Right cardiac atrium (tissue), 5 donors: ENCODE data around the gene ABCA9. TPM values are rescaled to one million over a fixed set of nuclear protein-coding genes. Genes with fewer than 3 reads are reported as not detected.
"Not testable (repeated sequence)": the region's sequence is repeated elsewhere in the genome, so short reads cannot be mapped to it uniquely, and the experiment has no call there.

Experiments used
- ATAC-seq, 2 donors: fragments of 200-7000 bp; cut with Tn5 transposase; one replicate each; pipeline versions ENCODE4 v1.8.0 to v1.9.1; 2020; ENCODE audit warnings: moderate library complexity in 2 of 2, mild to moderate bottlenecking in 1 of 2
- DNase-seq, 3 donors: peaks; one replicate each; pipeline ENCODE4 v3.0.0-alpha.2; 2020
- H3K27ac ChIP-seq: one replicate; pipeline ENCODE4 v1.5.1; 2013; ENCODE audit warnings: mild to moderate bottlenecking, low read length, control low read depth, moderate library complexity
- H3K27me3 ChIP-seq: one replicate; pipeline ENCODE4 v1.6.1; 2013; ENCODE audit not compliant: control insufficient read depth, insufficient read depth
- H3K4me1 ChIP-seq: one replicate; pipeline ENCODE4 v1.6.1; 2013; ENCODE audit warnings: low read length; ENCODE audit not compliant: control insufficient read depth, insufficient read depth
- H3K4me3 ChIP-seq: one replicate; pipeline ENCODE4 v1.5.1; 2013; ENCODE audit warnings: low read length, control low read depth
- H3K9me3 ChIP-seq: one replicate; pipeline ENCODE4 v1.6.1; 2013; ENCODE audit warnings: low read length; ENCODE audit not compliant: control insufficient read depth
- WGBS: extraction: QIAGEN DNeasy Blood & Tissue Kit; methylation state at CpG from one replicate; pipeline ENCODE4 v1.1.7; 2013; 5-methylcytosine and 5-hydroxymethylcytosine counted together
- intact Hi-C, 4 donors: fragments of 100-400 bp; cut with DNase I; formaldehyde crosslinking; loops; one replicate each; pipeline versions ENCODE4 v1.11.0 to v1.14.0; 2022 to 2023
- polyA plus RNA-seq: library from polyadenylated mRNA; stranded (reverse); fragments of 200-250 nt; gene quantifications from one replicate; pipeline ENCODE4 v1.2.3, GENCODE V29; 2013
- total RNA-seq, 4 donors: library from RNA; stranded (reverse); fragmentation: NEBNext Ultra II Directional; extraction: Animal tissue kit (Norgen Biotek cat#: 25700); gene quantifications; one replicate each; pipeline ENCODE4 v1.2.1, GENCODE V29; 2021
- donor health status: healthy with polysubstance abuse.
- donor health status: DM: no; HTN: yes; CAD: no.
- donor health status: DM: no; HTN: no; CAD: no.
- donor health status: DM: no; HTN: yes; CAD: no; lungs with severe emphysema.
- donor health status: DM: yes; HTN: yes; CAD: no.

The ABCA9 gene
- total and polyA plus RNA-seq, 5 donors, result 14.5 to 29.5 (median 27.8) TPM

DNA sequence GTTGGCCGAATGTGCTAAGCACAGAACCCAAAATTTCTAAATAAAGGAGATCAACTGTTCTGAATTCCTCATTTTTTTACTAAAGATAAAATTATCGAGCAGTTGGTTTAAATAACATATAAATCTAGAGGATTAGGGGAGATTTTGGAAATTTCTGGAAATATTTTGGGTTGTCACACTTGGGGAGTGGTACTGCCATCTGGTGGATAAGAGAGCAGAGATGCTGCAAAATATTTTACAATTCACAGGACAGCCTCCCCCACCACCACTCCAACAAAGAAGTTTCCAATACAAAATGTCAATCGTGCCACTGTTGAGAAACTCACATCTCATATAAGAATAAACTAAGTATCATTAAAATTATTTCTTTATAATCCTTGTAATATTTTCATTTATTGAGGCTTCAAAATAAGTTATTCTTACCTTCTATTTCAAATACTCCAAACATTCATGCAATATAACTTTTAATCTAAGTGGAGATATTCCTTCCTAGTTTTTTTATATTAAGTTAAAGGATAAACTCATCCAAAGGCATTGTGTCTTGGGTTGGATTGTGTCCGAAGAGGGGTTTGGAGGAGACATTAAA, 88.5 kb downstream of the ABCA9 start:
- Histone ChIP-seq H3K4me3 (no peak overlapping the region), H3K27me3 (no peaks in the 10 kb centered on the region), H3K4me1 (no peaks in the 10 kb centered on the region), H3K9me3 (no peaks in the 10 kb centered on the region), H3K27ac (no peak overlapping the region)
- ATAC-seq, result peak in 1 of 2 donors; percentile 64
- peak in 1 of 3 donors; percentile 5 for DNase-seq
- intact Hi-C loops, result loop anchor here (5.0 to 10.0 kb wide), 3 partner anchors 195 to 263 kb away; no protein-coding TSS in a partner anchor
- 44% methylated on average over 4 of the region's 4 CpGs for WGBS

DNA sequence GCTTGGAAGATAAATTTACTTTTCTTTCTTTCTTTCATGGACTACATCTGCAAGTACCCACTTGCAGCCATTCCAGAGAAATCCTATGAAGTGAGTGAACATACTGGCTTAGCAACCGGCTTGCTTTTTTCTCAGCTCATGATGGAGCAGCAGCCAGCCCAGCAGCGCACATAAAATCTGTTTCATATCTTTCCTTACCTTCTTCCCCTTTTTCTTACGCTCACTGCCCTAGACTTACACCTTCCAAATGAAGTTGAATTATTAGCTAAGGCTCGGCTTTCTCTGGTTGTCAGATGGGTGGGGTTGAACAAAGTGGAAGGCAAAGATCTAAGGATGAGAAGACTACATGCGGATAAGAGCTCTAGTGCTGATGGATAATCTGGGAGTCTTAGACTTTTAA, 91.6 kb downstream of the ABCA9 start:
- 83% methylated on average over 5 of the region's 5 CpGs for WGBS
- intact Hi-C loops, result no loop called here
- no peaks in the 10 kb centered on the region for H3K9me3 ChIP-seq
- DNase-seq, result peak in 1 of 3 donors; percentile 13
- no peaks in the 10 kb centered on the region for H3K4me1 ChIP-seq
- no peak overlapping the region for H3K4me3 ChIP-seq
- ATAC-seq, result no peak
- H3K27ac ChIP-seq, result no peak overlapping the region
- H3K27me3 ChIP-seq, result no peaks in the 10 kb centered on the region

DNA sequence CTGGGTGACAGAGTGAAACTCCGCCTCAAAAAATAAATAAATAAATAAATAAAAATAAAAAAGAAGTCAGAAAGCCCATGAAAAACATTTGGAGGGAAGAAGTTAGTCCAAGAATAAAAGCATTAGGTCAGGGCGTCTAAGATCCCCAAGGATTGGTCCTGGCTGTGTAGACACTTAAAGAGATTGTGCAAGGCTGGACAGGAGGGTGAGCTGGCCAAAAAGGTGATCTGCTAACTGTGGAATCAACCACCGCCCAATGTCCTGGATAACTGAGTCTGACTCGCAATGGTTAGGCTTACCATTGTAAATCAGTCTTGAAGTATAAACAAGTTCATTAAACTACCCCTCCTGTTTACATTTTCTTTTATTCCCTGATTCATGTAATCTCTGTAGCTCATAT, 96.8 kb downstream of the ABCA9 start:
- DNase-seq, result peak in 2 of 3 donors; percentile 27 to 63
- peak in 1 of 2 donors; percentile 37 for ATAC-seq
- 83% methylated on average over 4 of the region's 4 CpGs for WGBS
- H3K4me1 ChIP-seq, result no peaks in the 10 kb centered on the region
- no peaks in the 10 kb centered on the region for H3K27me3 ChIP-seq
- intact Hi-C loops, result no loop called here
- no peak overlapping the region for H3K4me3 ChIP-seq
- no peak overlapping the region for H3K27ac ChIP-seq
- no peaks in the 10 kb centered on the region for H3K9me3 ChIP-seq

DNA sequence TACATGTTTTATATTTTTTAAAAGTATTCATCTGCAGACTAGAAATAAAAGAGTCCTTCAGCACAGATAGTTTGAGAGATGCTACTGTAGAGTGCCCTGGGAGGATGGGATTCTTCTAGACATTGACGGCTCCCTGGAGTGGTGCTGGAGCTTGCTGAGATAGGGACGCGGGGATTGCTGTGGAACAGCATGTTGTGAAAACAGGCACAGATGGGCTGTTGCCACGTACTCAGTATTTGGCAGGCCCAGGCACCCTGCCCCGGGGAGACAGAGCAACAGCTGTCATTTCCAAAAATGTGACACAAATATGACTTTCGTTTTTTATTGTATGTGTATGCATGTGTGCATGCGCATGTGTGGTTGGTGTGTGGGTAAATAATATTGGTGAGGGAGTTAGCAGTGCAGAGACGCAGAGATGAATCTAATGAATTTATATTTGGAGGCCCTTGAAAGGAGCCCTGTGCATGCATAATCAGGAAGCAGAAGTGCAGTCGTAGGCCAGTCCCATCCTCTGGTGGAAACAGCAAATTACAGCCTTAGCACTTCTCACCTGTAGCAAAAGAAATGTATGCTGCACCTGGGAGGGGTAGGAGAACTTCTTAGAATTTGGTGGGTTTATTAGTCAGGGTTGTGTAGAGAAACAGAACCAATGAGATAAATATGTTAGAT, 99.4 kb downstream of the ABCA9 start:
- Histone ChIP-seq H3K9me3 (no peaks in the 10 kb centered on the region), H3K4me1 (no peaks in the 10 kb centered on the region), H3K27me3 (no peaks in the 10 kb centered on the region), H3K4me3 (no peak overlapping the region), H3K27ac (peak overlapping the region; percentile 9)
- peak; percentile 81 to 96 for ATAC-seq
- intact Hi-C loops, result no loop called here
- 36% methylated on average over 9 of the region's 9 CpGs for WGBS
- DNase-seq, result peak; percentile 61 to 86 (median 76)

DNA sequence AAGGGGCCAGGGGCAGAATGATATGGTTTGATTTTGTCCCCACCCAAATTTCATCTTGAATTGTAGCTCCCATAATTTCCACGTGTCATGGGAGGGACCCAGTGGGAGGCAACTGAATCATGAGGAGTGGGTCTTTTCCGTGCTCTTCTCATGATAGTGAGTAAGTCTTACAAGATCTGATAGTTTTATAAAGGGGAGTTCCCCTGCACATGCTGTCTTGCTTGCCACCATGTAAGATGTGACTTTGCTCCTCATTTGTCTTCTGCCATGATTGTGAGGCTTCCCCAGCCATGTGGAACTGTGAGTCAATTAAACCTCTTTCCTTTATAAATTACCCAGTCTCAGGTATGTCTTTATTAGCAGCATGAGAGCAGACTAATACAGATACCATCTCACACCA, 101.6 kb downstream of the ABCA9 start:
- DNase-seq, intact Hi-C loops, H3K4me1 ChIP-seq, H3K4me3 ChIP-seq, H3K27ac ChIP-seq, ATAC-seq, H3K9me3 ChIP-seq, H3K27me3 ChIP-seq: not testable (repeated sequence)
- WGBS, result 98% methylated on average over 2 of the region's 2 CpGs

DNA sequence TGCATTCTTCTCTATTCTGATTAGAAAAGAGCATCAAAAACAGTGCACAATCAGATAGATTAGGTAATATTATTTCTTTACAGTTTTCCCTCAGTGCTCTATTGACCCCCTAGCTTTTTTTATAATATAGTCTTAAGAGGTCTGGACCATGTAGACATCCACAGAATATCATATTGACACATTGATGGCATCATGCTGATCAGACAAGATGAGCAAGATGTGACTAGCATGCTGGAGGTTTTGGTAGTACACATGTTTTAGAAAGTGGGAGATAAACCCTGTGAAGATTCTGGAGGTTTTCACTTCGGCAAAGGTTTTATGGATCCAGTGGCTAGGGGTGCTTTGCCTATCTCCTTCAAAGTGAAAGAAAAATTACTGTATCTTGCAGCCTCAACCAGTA, 102.8 kb downstream of the ABCA9 start:
- ATAC-seq, result no peak
- WGBS, result 98% methylated on average over 1 of the region's 1 CpG
- no peak overlapping the region for H3K4me3 ChIP-seq
- H3K27me3 ChIP-seq, result no peaks in the 10 kb centered on the region
- H3K27ac ChIP-seq, result no peak overlapping the region
- no peaks in the 10 kb centered on the region for H3K9me3 ChIP-seq
- intact Hi-C loops, result no loop called here
- H3K4me1 ChIP-seq, result no peaks in the 10 kb centered on the region
- no peak for DNase-seq

DNA sequence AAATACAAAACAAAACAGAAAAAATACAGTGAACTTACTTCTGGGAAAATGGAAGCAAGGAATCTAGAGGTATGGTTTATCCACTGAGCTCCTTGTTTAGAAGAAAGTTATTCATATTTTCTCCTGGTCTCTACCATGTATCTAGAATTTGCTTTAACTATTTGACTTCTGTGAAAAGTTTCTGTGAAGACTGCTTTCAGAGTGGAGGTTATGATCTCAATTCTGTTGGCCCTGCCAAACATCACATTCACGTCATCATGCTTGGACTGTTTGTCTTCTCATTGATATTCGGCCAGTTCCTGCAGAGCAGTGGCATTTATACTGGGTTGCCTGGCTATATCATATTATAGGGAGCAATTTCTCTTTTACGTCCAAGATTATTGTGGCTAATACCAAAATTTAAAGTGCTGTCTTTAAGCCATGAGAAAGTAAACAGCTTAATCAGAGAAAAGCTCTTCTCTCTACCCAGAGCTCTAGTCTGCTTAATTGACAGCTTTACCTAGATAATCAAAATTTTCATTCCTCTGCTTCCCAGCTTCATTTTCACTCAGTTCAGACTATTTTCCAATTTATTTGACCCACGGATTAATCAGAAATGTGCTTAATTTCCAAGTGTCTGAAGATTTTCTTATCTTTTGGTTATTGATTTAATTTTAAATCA, 105.4 kb downstream of the ABCA9 start, which contains the start of gene ABCA8:
Gene ABCA8, minus strand, starts transcription at position 212 of the 661 bp plus-strand sequence. CDS start 13,358 bp downstream, outside the sequence.
- Histone ChIP-seq H3K9me3 (no peaks in the 10 kb centered on the region), H3K4me3 (peak within 1 kb of the TSS; percentile 79), H3K27me3 (no peaks in the 10 kb centered on the region), H3K27ac (no peak within 1 kb of the TSS), H3K4me1 (no peaks in the 10 kb centered on the region)
- DNase-seq, result peak in 2 of 3 donors; percentile 43 to 62
- peak; percentile 91 to 93 for ATAC-seq
- WGBS, result 21% methylated on average over 4 of the region's 4 CpGs
- intact Hi-C loops, result no loop called here

DNA sequence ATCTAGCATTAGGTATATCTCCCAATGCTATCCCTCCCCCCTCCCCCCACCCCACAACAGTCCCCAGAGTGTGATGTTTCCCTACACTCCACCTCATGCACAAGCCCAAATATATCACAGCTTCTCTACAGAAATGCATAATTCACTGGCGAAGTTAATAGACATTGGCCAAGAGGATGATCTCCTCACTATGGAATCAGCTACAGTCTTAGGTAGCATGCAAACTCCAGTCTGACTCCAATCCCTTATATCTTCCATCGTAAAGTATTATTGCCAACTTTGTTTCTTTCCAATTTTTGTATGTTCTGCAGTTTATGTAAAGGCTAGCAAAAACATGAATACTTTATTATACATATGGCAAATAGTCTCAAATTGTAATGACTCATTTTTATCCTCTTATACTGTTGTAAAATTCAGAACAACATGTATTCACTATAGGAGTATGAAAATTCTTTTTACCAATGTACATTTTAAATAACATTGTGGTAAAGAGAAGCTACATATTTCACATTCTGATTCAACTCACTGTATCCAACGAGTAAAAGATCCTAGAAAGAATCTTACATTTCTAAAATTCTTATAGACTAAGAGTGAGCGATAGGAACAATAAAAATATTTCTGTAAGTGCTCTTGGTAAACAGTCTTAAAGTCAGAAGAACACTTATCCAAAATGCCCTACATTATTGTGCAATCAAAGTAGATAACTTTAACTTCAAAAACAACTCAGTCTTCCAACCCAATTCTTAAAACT, 106.4 kb downstream of the ABCA9 start:
- 27% methylated on average over 4 of the region's 4 CpGs for WGBS
- no peak overlapping the region for H3K27ac ChIP-seq
- peak overlapping the region; percentile 45 for H3K4me3 ChIP-seq
- no peak for DNase-seq
- H3K27me3 ChIP-seq, result no peaks in the 10 kb centered on the region
- ATAC-seq, result peak; percentile 22 to 36
- intact Hi-C loops, result no loop called here
- no peaks in the 10 kb centered on the region for H3K9me3 ChIP-seq
- no peaks in the 10 kb centered on the region for H3K4me1 ChIP-seq

DNA sequence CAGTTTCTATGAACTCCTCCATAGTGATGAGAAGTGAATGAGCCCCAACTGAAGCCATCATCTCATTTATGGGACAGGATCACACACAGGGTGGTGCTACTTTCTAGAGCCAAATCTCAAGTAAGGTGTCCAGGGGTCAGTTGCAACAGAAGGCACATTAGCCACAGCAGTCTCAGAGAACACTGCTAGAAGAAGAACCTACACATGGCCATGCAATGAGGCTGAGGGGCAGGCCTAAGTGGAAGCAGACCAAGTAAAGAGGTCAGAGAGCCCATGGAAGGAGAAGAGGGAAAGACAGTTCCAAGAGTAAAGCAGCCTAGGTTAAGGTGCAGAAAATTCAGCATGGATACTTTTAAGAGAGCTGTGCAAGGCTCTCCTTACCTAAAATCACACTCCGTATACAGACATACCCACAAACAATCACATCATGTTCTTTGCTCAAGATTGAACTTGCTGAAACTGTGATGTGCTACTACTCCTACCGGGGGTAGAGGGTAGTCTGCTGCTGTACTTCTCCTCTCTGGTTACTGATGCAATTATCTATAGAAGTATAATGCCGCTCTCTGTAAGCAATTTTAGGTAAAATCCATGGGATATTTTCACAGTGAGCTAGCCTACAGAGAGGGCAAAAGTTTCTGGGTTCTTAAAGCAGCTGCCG, 107.3 kb downstream of the ABCA9 start:
- ATAC-seq, result peak in 1 of 2 donors; percentile 40
- WGBS, result 58% methylated on average over 4 of the region's 4 CpGs

DNA sequence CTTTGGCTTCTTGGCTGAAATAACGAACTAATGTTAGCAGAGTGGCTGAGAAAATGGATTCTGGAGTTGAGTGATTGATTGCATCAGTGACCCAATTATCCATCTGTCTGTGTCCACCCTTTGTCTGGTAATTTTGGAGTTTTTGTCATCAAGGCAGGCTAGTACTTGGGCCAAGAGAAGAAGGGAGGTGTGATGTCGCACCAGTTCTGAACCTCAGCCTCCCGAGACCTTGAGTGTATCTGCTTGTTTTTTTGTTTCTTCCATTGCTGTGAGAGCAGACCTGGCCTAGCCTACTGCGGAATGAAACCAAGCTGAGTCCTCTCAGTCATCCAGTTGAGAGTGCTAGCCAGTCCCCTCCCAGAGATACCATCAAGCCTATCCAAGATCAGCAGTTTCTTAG, 110.0 kb downstream of the ABCA9 start:
- peak overlapping the region; percentile 4 for H3K4me3 ChIP-seq
- H3K27me3 ChIP-seq, result no peaks in the 10 kb centered on the region
- H3K9me3 ChIP-seq, result no peaks in the 10 kb centered on the region
- H3K27ac ChIP-seq, result no peak overlapping the region
- DNase-seq (no peak), ATAC-seq (peak; percentile 44 to 62)
- intact Hi-C loops, result no loop called here
- no peaks in the 10 kb centered on the region for H3K4me1 ChIP-seq
- WGBS, result 69% methylated on average over 4 of the region's 4 CpGs

More for the DNA sequence above, 107.3 kb downstream of the ABCA9 start:
- intact Hi-C loops, result no loop called here
- DNase-seq, result no peak
- Histone ChIP-seq H3K4me3 (peak overlapping the region; percentile 45), H3K27ac (peak overlapping the region; percentile 25), H3K4me1 (no peaks in the 10 kb centered on the region), H3K27me3 (no peaks in the 10 kb centered on the region), H3K9me3 (no peaks in the 10 kb centered on the region)
